Duodenal mucosa (tissue), 2 donors: ENCODE data around the gene ACY1.
"Not testable (repeated sequence)": the region's sequence is repeated elsewhere in the genome, so short reads cannot be mapped to it uniquely, and the experiment has no call there.

Source experiments
- H3K27ac ChIP-seq: one replicate; pipeline ENCODE4 v1.7.0; 2013; ENCODE audit warnings: low read depth, low read length
- H3K27me3 ChIP-seq, 2 donors: one replicate each; pipeline ENCODE4 v1.7.0; 2013; ENCODE audit warnings: low read length in 2 of 2, control low read depth in 1 of 2; ENCODE audit not compliant: insufficient read depth in 2 of 2, control insufficient read depth in 1 of 2
- H3K36me3 ChIP-seq, 2 donors: one replicate each; pipeline ENCODE4 v1.7.0; 2013; ENCODE audit warnings: low read length in 2 of 2, control low read depth in 1 of 2; ENCODE audit not compliant: insufficient read depth in 2 of 2, control insufficient read depth in 1 of 2
- H3K4me1 ChIP-seq, 2 donors: one replicate each; pipeline ENCODE4 v1.7.0; 2013; ENCODE audit warnings: low read length in 2 of 2, control low read depth in 1 of 2; ENCODE audit not compliant: insufficient read depth in 2 of 2, control insufficient read depth in 1 of 2
- H3K4me3 ChIP-seq, 2 donors: one replicate each; pipeline ENCODE4 v1.7.0; 2013; ENCODE audit warnings: low read length in 2 of 2, low read depth in 1 of 2
- H3K9ac ChIP-seq, 2 donors: one replicate each; pipeline ENCODE4 v1.7.0; 2013; ENCODE audit warnings: low read length in 2 of 2, low read depth in 1 of 2
- H3K9me3 ChIP-seq, 2 donors: one replicate each; pipeline ENCODE4 v1.7.0; 2013; ENCODE audit warnings: low read length in 2 of 2, control low read depth in 1 of 2; ENCODE audit not compliant: control insufficient read depth in 1 of 2

Gene ACY1

GRCh38 chr3:52025453-52025852, 42.1 kb downstream of the ACY1 start:
- H3K4me3 ChIP-seq: no peak overlapping the region
- H3K4me1 ChIP-seq: no peaks in the 10 kb centered on the region
- peaks cover 0 to 2% of the 10 kb centered on the region in 2 donors for H3K27me3 ChIP-seq
- no peaks in the 10 kb centered on the region for H3K36me3 ChIP-seq
- no peak overlapping the region for H3K9ac ChIP-seq
- no peaks in the 10 kb centered on the region for H3K9me3 ChIP-seq
- no peak overlapping the region for H3K27ac ChIP-seq

- H3K36me3 ChIP-seq: no peaks in the 10 kb centered on the region
- H3K9me3 ChIP-seq: no peaks in the 10 kb centered on the region
- H3K27me3 ChIP-seq: peaks cover 0 to 2% of the 10 kb centered on the region in 2 donors
- no peaks in the 10 kb centered on the region for H3K4me1 ChIP-seq
- H3K4me3 ChIP-seq: no peak overlapping the region
- no peak overlapping the region for H3K27ac ChIP-seq
- H3K9ac ChIP-seq: no peak overlapping the region
These were observed 42.7 kb downstream of the ACY1 start for GRCh38 chr3:52026041-52026440.

GRCh38 chr3:52028572-52028971, 45.2 kb downstream of the ACY1 start:
- Histone ChIP-seq H3K36me3 (no peaks in the 10 kb centered on the region), H3K9me3 (no peaks in the 10 kb centered on the region), H3K4me1 (no peaks in the 10 kb centered on the region), H3K27me3 (no peaks in the 10 kb centered on the region), H3K9ac (no peak overlapping the region), H3K27ac (no peak overlapping the region), H3K4me3 (no peak overlapping the region)

GRCh38 chr3:52029053-52029452, 45.7 kb downstream of the ACY1 start:
- no peaks in the 10 kb centered on the region for H3K36me3 ChIP-seq
- H3K9me3 ChIP-seq: no peaks in the 10 kb centered on the region
- no peaks in the 10 kb centered on the region for H3K4me1 ChIP-seq
- H3K4me3 ChIP-seq: no peak overlapping the region
- no peak overlapping the region for H3K9ac ChIP-seq
- H3K27ac ChIP-seq: no peak overlapping the region
- no peaks in the 10 kb centered on the region for H3K27me3 ChIP-seq

GRCh38 chr3:52029535-52029934, 46.2 kb downstream of the ACY1 start:
- Histone ChIP-seq H3K9ac (no peak overlapping the region), H3K4me1 (no peaks in the 10 kb centered on the region), H3K9me3 (no peaks in the 10 kb centered on the region), H3K4me3 (no peak overlapping the region), H3K27ac (no peak overlapping the region), H3K27me3 (no peaks in the 10 kb centered on the region), H3K36me3 (no peaks in the 10 kb centered on the region)

GRCh38 chr3:52030714-52031310, 47.5 kb downstream of the ACY1 start:
- no peak overlapping the region for H3K9ac ChIP-seq
- H3K27me3 ChIP-seq: no peaks in the 10 kb centered on the region
- no peaks in the 10 kb centered on the region for H3K4me1 ChIP-seq
- no peaks in the 10 kb centered on the region for H3K9me3 ChIP-seq
- H3K36me3 ChIP-seq: no peaks in the 10 kb centered on the region
- no peak overlapping the region for H3K27ac ChIP-seq
- H3K4me3 ChIP-seq: no peak overlapping the region

- Histone ChIP-seq H3K36me3 (no peaks in the 10 kb centered on the region), H3K9ac (no peak overlapping the region), H3K27me3 (no peaks in the 10 kb centered on the region), H3K4me3 (no peak overlapping the region), H3K4me1 (no peaks in the 10 kb centered on the region), H3K9me3 (no peaks in the 10 kb centered on the region), H3K27ac (no peak overlapping the region)
These were observed 48.6 kb downstream of the ACY1 start for GRCh38 chr3:52031896-52032295.

GRCh38 chr3:52032702-52033408, 49.5 kb downstream of the ACY1 start:
- Histone ChIP-seq H3K4me1 (no peaks in the 10 kb centered on the region), H3K9me3 (no peaks in the 10 kb centered on the region), H3K36me3 (no peaks in the 10 kb centered on the region), H3K4me3 (no peak overlapping the region), H3K27ac (no peak overlapping the region), H3K27me3 (no peaks in the 10 kb centered on the region), H3K9ac (no peak overlapping the region)

GRCh38 chr3:52033748-52034147, 50.4 kb downstream of the ACY1 start:
- H3K9me3 ChIP-seq, H3K27me3 ChIP-seq, H3K4me1 ChIP-seq, H3K36me3 ChIP-seq, H3K4me3 ChIP-seq, H3K9ac ChIP-seq, H3K27ac ChIP-seq: not testable (repeated sequence)

GRCh38 chr3:52034212-52034611, 50.9 kb downstream of the ACY1 start:
- no peak overlapping the region for H3K9ac ChIP-seq
- no peaks in the 10 kb centered on the region for H3K36me3 ChIP-seq
- no peaks in the 10 kb centered on the region for H3K9me3 ChIP-seq
- H3K27me3 ChIP-seq: peaks cover under 1 to 2% of the 10 kb centered on the region in 2 donors
- H3K27ac ChIP-seq: no peak overlapping the region
- no peak overlapping the region for H3K4me3 ChIP-seq
- H3K4me1 ChIP-seq: no peaks in the 10 kb centered on the region
